GM23248 (cell line): ENCODE data around the gene GAST. TPM values are rescaled to one million over a fixed set of nuclear protein-coding genes. Genes with fewer than 3 reads are reported as not detected.

Source experiments
- DNase-seq: peaks from one replicate; pipeline ENCODE4 v3.0.0-alpha.2; 2015
- H2AFZ ChIP-seq: fragments of 200-600 bp; sonication (generic); 2 replicates; pipeline ENCODE4 v1.6.1; 2016; ENCODE audit warnings: antibody characterized with exemption
- H3F3A ChIP-seq: fragments of 200-600 bp; sonication (generic); 2 replicates; pipeline ENCODE4 v1.6.1; 2016; ENCODE audit warnings: mild to moderate bottlenecking, antibody characterized with exemption, mixed run types; ENCODE audit not compliant: insufficient read depth
- H3K27ac ChIP-seq: fragments of 200-600 bp; sonication (generic); 2 replicates; pipeline ENCODE4 v1.5.1; 2016; ENCODE audit warnings: mild to moderate bottlenecking
- H3K27me3 ChIP-seq: fragments of 200-600 bp; sonication (generic); replicated peaks from 2 replicates; pipeline ENCODE4 v1.6.1; 2016; ENCODE audit warnings: mild to moderate bottlenecking; ENCODE audit not compliant: insufficient read depth
- H3K36me3 ChIP-seq: fragments of 200-600 bp; sonication (generic); 2 replicates; pipeline ENCODE4 v1.6.1; 2016; ENCODE audit warnings: low read depth, mild to moderate bottlenecking
- H3K4me1 ChIP-seq: fragments of 200-600 bp; sonication (generic); 2 replicates; pipeline ENCODE4 v1.6.1; 2016; ENCODE audit warnings: mild to moderate bottlenecking; ENCODE audit not compliant: insufficient read depth
- H3K4me2 ChIP-seq: fragments of 200-600 bp; sonication (generic); one replicate; pipeline ENCODE4 v1.6.1; 2016; ENCODE audit warnings: mild to moderate bottlenecking; ENCODE audit not compliant: unreplicated experiment
- H3K4me3 ChIP-seq: fragments of 200-600 bp; sonication (generic); 2 replicates; pipeline ENCODE4 v1.5.1; 2016; ENCODE audit warnings: mild to moderate bottlenecking
- H3K79me2 ChIP-seq: fragments of 200-600 bp; sonication (generic); 2 replicates; pipeline ENCODE4 v1.6.1; 2016; ENCODE audit warnings: mild to moderate bottlenecking; ENCODE audit not compliant: insufficient read depth
- H3K9ac ChIP-seq: fragments of 200-600 bp; sonication (generic); 2 replicates; pipeline ENCODE4 v1.6.1; 2016; ENCODE audit warnings: mild to moderate bottlenecking
- H3K9me2 ChIP-seq: fragments of 200-600 bp; sonication (generic); 2 replicates; pipeline ENCODE4 v1.6.1; 2016; ENCODE audit warnings: mixed run types, mild to moderate bottlenecking, moderate library complexity; ENCODE audit not compliant: insufficient read depth
- H3K9me3 ChIP-seq: fragments of 200-600 bp; sonication (generic); one replicate; pipeline ENCODE4 v1.6.1; 2017; ENCODE audit warnings: low read depth
- H4K20me1 ChIP-seq: fragments of 200-600 bp; sonication (generic); 2 replicates; pipeline ENCODE4 v1.6.0; 2016; ENCODE audit not compliant: insufficient read depth
- EZH2 ChIP-seq: fragments of 200-600 bp; sonication (generic); IDR thresholded peaks from 2 replicates; pipeline ENCODE4 v1.6.1; 2018; ENCODE audit warnings: antibody characterized with exemption, mild to moderate bottlenecking; ENCODE audit not compliant: insufficient read depth, poor library complexity, severe bottlenecking
- EZH2phosphoT487 ChIP-seq: fragments of 200-600 bp; sonication (generic); IDR thresholded peaks from 2 replicates; pipeline ENCODE4 v1.6.1; 2018; ENCODE audit warnings: antibody characterized with exemption, moderate library complexity, mild to moderate bottlenecking, low read depth; ENCODE audit not compliant: insufficient read depth
- WGBS, 2 experiments: methylation state at CpG; one replicate each; pipeline ENCODE4 v1.1.6; 2015 to 2017; ENCODE audit warnings: low lambda C conversion rate in 2 of 2, low coverage in 1 of 2; ENCODE audit errors: missing lambda C conversion rate in 2 of 2; 5-methylcytosine and 5-hydroxymethylcytosine counted together
- in situ Hi-C: fragments of 300-500 bp; cut with MboI; formaldehyde crosslinking; loops from 2 replicates; pipeline ENCODE4 v1.15.0; 2020
- polyA plus RNA-seq: library from polyadenylated mRNA; unstranded; fragments of >200 nt; fragmentation: Nextera tagmentation; extraction: Ambion mirVana; gene quantifications from 2 replicates; pipeline ENCODE4 v1.2.1, GENCODE V29; 2016
- total RNA-seq: library from RNA; depleted of rRNA; stranded (reverse); fragments of >200 nt; shearing (Covaris generic); gene quantifications from 2 replicates; pipeline ENCODE4 v1.2.3, GENCODE V29; 2014

Gene GAST
- total and polyA plus RNA-seq, 2 experiments from 2014 or later, result not detected

GRCh38 chr17:41754066-41754465, 41.9 kb downstream of the GAST start:
- no peaks in the 10 kb centered on the region for H3K36me3 ChIP-seq
- H3K4me3 ChIP-seq, result no peak overlapping the region
- WGBS, 2 experiments, result 70 to 71% methylated on average over 8 to 11 of the region's 12 CpGs
- H3K4me1 ChIP-seq, result no peaks in the 10 kb centered on the region
- TF ChIP-seq EZH2 (no peak), EZH2phosphoT487 (no peak)
- no peaks in the 10 kb centered on the region for H3K79me2 ChIP-seq
- in situ Hi-C loops, result no loop called here
- H3K9me3 ChIP-seq, result no peaks in the 10 kb centered on the region
- H3F3A ChIP-seq, result no peaks in the 10 kb centered on the region
- no peaks in the 10 kb centered on the region for H3K27me3 ChIP-seq
- H3K4me2 ChIP-seq, result no peak overlapping the region
- no peak for DNase-seq
- H3K9me2 ChIP-seq, result no peaks in the 10 kb centered on the region
- H4K20me1 ChIP-seq, result no peaks in the 10 kb centered on the region
- no peak overlapping the region for H2AFZ ChIP-seq
- no peak overlapping the region for H3K9ac ChIP-seq
- H3K27ac ChIP-seq, result no peak overlapping the region

- 62 to 75% methylated on average over 9 of the region's 9 CpGs for WGBS, 2 experiments
- Histone ChIP-seq H3K4me2 (no peak overlapping the region), H3K4me1 (no peaks in the 10 kb centered on the region), H3K79me2 (no peaks in the 10 kb centered on the region), H3K9me3 (no peaks in the 10 kb centered on the region), H3F3A (no peaks in the 10 kb centered on the region), H2AFZ (no peak overlapping the region), H3K36me3 (no peaks in the 10 kb centered on the region), H3K27me3 (no peaks in the 10 kb centered on the region), H3K9ac (no peak overlapping the region), H3K27ac (no peak overlapping the region), H3K9me2 (no peaks in the 10 kb centered on the region), H4K20me1 (no peaks in the 10 kb centered on the region), H3K4me3 (no peak overlapping the region)
- TF ChIP-seq EZH2 (no peak), EZH2phosphoT487 (no peak)
- in situ Hi-C loops, result no loop called here
- DNase-seq, result no peak
Measured at GRCh38 chr17:41758601-41759000, 46.5 kb downstream of the GAST start.

GRCh38 chr17:41760878-41761277, 48.7 kb downstream of the GAST start:
- TF ChIP-seq EZH2, result no peak
- TF ChIP-seq EZH2phosphoT487, result no peak
- no peaks in the 10 kb centered on the region for H4K20me1 ChIP-seq
- H3K36me3 ChIP-seq, result no peaks in the 10 kb centered on the region
- no peak overlapping the region for H2AFZ ChIP-seq
- H3K4me2 ChIP-seq, result no peak overlapping the region
- WGBS, 2 experiments, result 69 to 76% methylated on average over 6 of the region's 6 CpGs
- H3K9me2 ChIP-seq, result no peaks in the 10 kb centered on the region
- H3K9me3 ChIP-seq, result no peaks in the 10 kb centered on the region
- H3K4me1 ChIP-seq, result no peaks in the 10 kb centered on the region
- no peak overlapping the region for H3K27ac ChIP-seq
- no peak overlapping the region for H3K4me3 ChIP-seq
- in situ Hi-C loops, result no loop called here
- no peaks in the 10 kb centered on the region for H3K27me3 ChIP-seq
- no peak for DNase-seq
- no peaks in the 10 kb centered on the region for H3K79me2 ChIP-seq
- no peak overlapping the region for H3K9ac ChIP-seq
- H3F3A ChIP-seq, result no peaks in the 10 kb centered on the region

- Histone ChIP-seq H3K79me2 (no peaks in the 10 kb centered on the region), H4K20me1 (no peaks in the 10 kb centered on the region), H3F3A (no peaks in the 10 kb centered on the region), H3K36me3 (no peaks in the 10 kb centered on the region), H3K27me3 (no peaks in the 10 kb centered on the region), H3K27ac (no peak overlapping the region), H3K9me2 (no peaks in the 10 kb centered on the region), H3K4me1 (no peaks in the 10 kb centered on the region), H3K9ac (no peak overlapping the region), H2AFZ (no peak overlapping the region), H3K9me3 (no peaks in the 10 kb centered on the region), H3K4me2 (no peak overlapping the region), H3K4me3 (no peak overlapping the region)
- 85 to 89% methylated on average over 6 of the region's 6 CpGs for WGBS, 2 experiments
- no peak for DNase-seq
- TF ChIP-seq EZH2, result no peak
- TF ChIP-seq EZH2phosphoT487, result no peak
- in situ Hi-C loops, result no loop called here
Measured at GRCh38 chr17:41762391-41762790, 50.3 kb downstream of the GAST start.

DNA sequence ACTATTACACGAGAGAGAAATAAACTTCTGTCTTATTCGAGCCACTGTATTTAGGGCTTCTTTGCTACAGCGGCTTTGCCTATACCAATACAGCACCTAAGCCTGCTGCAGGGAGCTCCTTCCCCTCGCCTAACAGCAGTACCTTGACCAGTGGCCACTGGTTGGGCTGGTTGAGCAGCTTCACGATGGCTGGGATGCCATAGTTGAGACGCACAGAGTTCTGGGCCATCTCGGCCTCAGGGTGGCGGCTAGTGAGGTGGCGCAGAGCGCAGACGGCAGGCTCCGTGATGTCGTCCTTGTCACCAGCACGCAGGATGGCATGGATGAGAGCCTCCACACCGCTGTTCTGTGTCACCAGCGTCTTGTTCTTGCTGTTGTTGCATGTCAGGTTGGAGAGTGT, 50.7 kb downstream of the GAST start:
- in situ Hi-C loops, result no loop called here
- no peak for DNase-seq
- no peaks in the 10 kb centered on the region for H3K36me3 ChIP-seq

More for the DNA sequence above, 50.7 kb downstream of the GAST start:
- no peak for TF ChIP-seq EZH2phosphoT487
- TF ChIP-seq EZH2, result no peak
- Histone ChIP-seq H4K20me1 (no peaks in the 10 kb centered on the region), H3F3A (no peaks in the 10 kb centered on the region), H3K79me2 (no peaks in the 10 kb centered on the region), H3K4me2 (no peak overlapping the region), H3K9me2 (no peaks in the 10 kb centered on the region), H3K4me1 (no peaks in the 10 kb centered on the region), H2AFZ (no peak overlapping the region), H3K27ac (no peak overlapping the region), H3K27me3 (no peaks in the 10 kb centered on the region), H3K4me3 (no peak overlapping the region), H3K9ac (no peak overlapping the region), H3K9me3 (no peaks in the 10 kb centered on the region)
- 92 to 93% methylated on average over 16 of the region's 16 CpGs for WGBS, 2 experiments
